HEK293 (cell line): Measurements from ENCODE around the gene HES7.
A peak's percentile ranks its signal among the peaks of the same experiment; 100 is the strongest.

Source experiments
- CTCF ChIA-PET: fragments of 350-600 bp; formaldehyde crosslinking; extraction: SDS; loops from one replicate; lab custom pipeline; 2021; ENCODE audit warnings: antibody characterized with exemption; lab: Yijun Ruan, JAX
- POLR2A ChIA-PET: fragments of 300-600 bp; formaldehyde crosslinking; extraction: SDS; loops from one replicate; lab custom pipeline; 2020; ENCODE audit warnings: antibody characterized with exemption, inconsistent platforms; lab: Yijun Ruan, JAX
- H3K27ac ChIP-seq: fragments of 200-500 bp; sonication (Bioruptor generic); 2 replicates; pipeline ENCODE4 v1.5.1; 2014; ENCODE audit warnings: low read depth, low read length, control low read depth, inconsistent platforms; ENCODE audit errors: extremely low read depth
- H3K36me3 ChIP-seq, 2 experiments: fragments of 200-500 bp in 1 of 2; sonication (Bioruptor generic) in 1 of 2; 1 replicate in 1 of 2; 2 replicates in 1 of 2; pipeline ENCODE4 v1.5.1; 2014 to 2017; ENCODE audit warnings: inconsistent platforms in 2 of 2, low read length in 2 of 2; ENCODE audit not compliant: control insufficient read depth in 2 of 2, insufficient read depth in 1 of 2
- H3K4me1 ChIP-seq: fragments of 200-500 bp; sonication (Bioruptor generic); 2 replicates; pipeline ENCODE4 v1.5.1; 2014; ENCODE audit warnings: mild to moderate bottlenecking, low read length, inconsistent platforms; ENCODE audit not compliant: control insufficient read depth, insufficient read depth
- H3K4me3 ChIP-seq: 2 replicates; pipeline ENCODE4 v1.5.1; 2011; ENCODE audit warnings: low read depth, mild to moderate bottlenecking, control low read depth, low read length, moderate library complexity
- H3K9me3 ChIP-seq: fragments of 200-500 bp; sonication (Bioruptor generic); 2 replicates; pipeline ENCODE4 v1.5.1; 2014; ENCODE audit warnings: low read depth, low read length, inconsistent platforms; ENCODE audit not compliant: control insufficient read depth, insufficient read depth
- GFI1B ChIP-seq: fragments of 450-650 bp; formaldehyde crosslinking; IDR thresholded peaks from 2 replicates; pipeline ENCODE4 v1.5.1; 2016; ENCODE audit warnings: missing biosample characterization, missing genetic modification characterization
- KLF16 ChIP-seq: fragments of 450-650 bp; formaldehyde crosslinking; IDR thresholded peaks from 2 replicates; pipeline ENCODE4 v1.5.1; 2017; ENCODE audit warnings: missing biosample characterization, missing genetic modification characterization
- KLF8 ChIP-seq: fragments of 450-650 bp; formaldehyde crosslinking; IDR thresholded peaks from 2 replicates; pipeline ENCODE4 v1.5.1; 2016; ENCODE audit warnings: missing biosample characterization, missing genetic modification characterization
- SP2 ChIP-seq: fragments of 450-650 bp; formaldehyde crosslinking; IDR thresholded peaks from 2 replicates; pipeline ENCODE4 v1.5.1; 2016; ENCODE audit warnings: missing biosample characterization, missing genetic modification characterization
- TCF7L2 ChIP-seq: IDR thresholded peaks from 2 replicates; pipeline ENCODE4 v1.6.1; 2011; ENCODE audit warnings: low read depth, mild to moderate bottlenecking, inconsistent platforms, low read length, moderate library complexity, borderline replicate concordance
- ZBTB1 ChIP-seq: fragments of 450-650 bp; formaldehyde crosslinking; IDR thresholded peaks from 2 replicates; pipeline ENCODE4 v1.5.1; 2016; ENCODE audit warnings: missing biosample characterization, missing genetic modification characterization
- ZBTB21 ChIP-seq: fragments of 450-650 bp; formaldehyde crosslinking; IDR thresholded peaks from 2 replicates; pipeline ENCODE4 v1.5.1; 2017; ENCODE audit warnings: missing biosample characterization, missing genetic modification characterization
- ZBTB6 ChIP-seq: fragments of 450-650 bp; formaldehyde crosslinking; IDR thresholded peaks from 2 replicates; pipeline ENCODE4 v1.5.1; 2017; ENCODE audit warnings: missing biosample characterization, missing genetic modification characterization
- ZBTB7A ChIP-seq: fragments of 450-650 bp; formaldehyde crosslinking; IDR thresholded peaks from 2 replicates; pipeline ENCODE4 v1.5.1; 2016; ENCODE audit warnings: low read depth, missing biosample characterization, missing genetic modification characterization
- ZIC2 ChIP-seq: fragments of 450-650 bp; formaldehyde crosslinking; IDR thresholded peaks from 2 replicates; pipeline ENCODE4 v1.5.1; 2016; ENCODE audit warnings: missing biosample characterization, missing genetic modification characterization
- ZNF140 ChIP-seq: fragments of 450-650 bp; formaldehyde crosslinking; IDR thresholded peaks from 2 replicates; pipeline ENCODE4 v1.5.1; 2016; ENCODE audit warnings: missing biosample characterization, missing genetic modification characterization
- ZNF184 ChIP-seq: fragments of 450-650 bp; IDR thresholded peaks from 2 replicates; pipeline ENCODE4 v1.5.1; 2018; ENCODE audit warnings: missing biosample characterization, mild to moderate bottlenecking, missing genetic modification characterization
- ZNF600 ChIP-seq: fragments of 450-650 bp; formaldehyde crosslinking; IDR thresholded peaks from 2 replicates; pipeline ENCODE4 v1.5.1; 2016; ENCODE audit warnings: missing biosample characterization, missing genetic modification characterization
- ZNF654 ChIP-seq: fragments of 450-650 bp; formaldehyde crosslinking; IDR thresholded peaks from 2 replicates; pipeline ENCODE4 v1.5.1; 2016; ENCODE audit warnings: low read depth, missing biosample characterization, missing genetic modification characterization
- ZXDB ChIP-seq: fragments of 450-650 bp; formaldehyde crosslinking; IDR thresholded peaks from 2 replicates; pipeline ENCODE4 v1.5.1; 2016; ENCODE audit warnings: missing biosample characterization, missing genetic modification characterization

Gene HES7

GRCh38 chr17:8142158-8142886, 18.4 kb upstream of the HES7 start:
- TF ChIP-seq GFI1B: no peak
- 0 out of 2 replicates have a peak, but pooled peaks have one; percentile 30 for TF ChIP-seq ZBTB6 (tag by site-specific recombination)
- Histone ChIP-seq H3K4me3 (no peak overlapping the region), H3K27ac (no peak overlapping the region), H3K4me1 (0 out of 2 replicates have a peak, but pooled peaks cover 4% of the 10 kb centered on the region), H3K36me3 (peaks cover 0 to 64% of the 10 kb centered on the region in 2 experiments; a peak in 1 of 3 replicates), H3K9me3 (no peaks in the 10 kb centered on the region)
- CTCF ChIA-PET: interaction anchor here (0.6 to 7.1 kb wide), 3 partner anchors 16 to 265 kb away, joined by 3 to 91 read pairs (median 6); no protein-coding TSS in a partner anchor
- POLR2A ChIA-PET: interaction anchor here (0.6 kb wide), 1 partner anchor 132 kb away, joined by 5 read pairs; no protein-coding TSS in a partner anchor

GRCh38 chr17:8141741-8142140, 17.8 kb upstream of the HES7 start:
- TF ChIP-seq SP2 (tag by site-specific recombination): no peak
- Histone ChIP-seq H3K27ac (no peak overlapping the region), H3K9me3 (no peaks in the 10 kb centered on the region), H3K4me1 (0 out of 2 replicates have a peak, but pooled peaks cover 4% of the 10 kb centered on the region), H3K36me3 (peaks cover 0 to 58% of the 10 kb centered on the region in 2 experiments; a peak in 1 of 3 replicates), H3K4me3 (no peak overlapping the region)
- CTCF ChIA-PET: interaction anchor here (0.6 to 7.1 kb wide), 3 partner anchors 16 to 211 kb away, joined by 6 to 91 read pairs (median 19); no protein-coding TSS in a partner anchor
- POLR2A ChIA-PET: interaction anchor here (0.6 to 4.5 kb wide), 2 partner anchors 16 to 131 kb away, joined by 5 to 31 read pairs; no protein-coding TSS in a partner anchor

- Histone ChIP-seq H3K4me3 (no peak overlapping the region), H3K4me1 (0 out of 2 replicates have a peak, but pooled peaks cover 4% of the 10 kb centered on the region), H3K9me3 (no peaks in the 10 kb centered on the region), H3K27ac (no peak overlapping the region), H3K36me3 (peaks cover 0 to 51% of the 10 kb centered on the region in 2 experiments; a peak in 1 of 3 replicates)
- TF ChIP-seq KLF16 (tag by site-specific recombination): no peak
- no peak for TF ChIP-seq TCF7L2
- TF ChIP-seq ZIC2 (tag by site-specific recombination): no peak
- TF ChIP-seq ZNF600 (tag by site-specific recombination): 0 out of 2 replicates have a peak, but pooled peaks have one; percentile 27
- TF ChIP-seq ZBTB21: no peak
- CTCF ChIA-PET: interaction anchor here (0.6 to 7.1 kb wide), 7 partner anchors 9 to 765 kb away, joined by 3 to 91 read pairs (median 4); partner anchors contain the start of gene PER1
- POLR2A ChIA-PET: interaction anchor here (1.0 to 4.5 kb wide), 5 partner anchors 17 to 148 kb away, joined by 4 to 31 read pairs (median 9); partner anchors contain the start of genes AURKB, HES7 and RANGRF
These were observed 17.1 kb upstream of the HES7 start for GRCh38 chr17:8141045-8141444.

GRCh38 chr17:8140065-8141029, 16.4 kb upstream of the HES7 start:
- ChIA-PET POLR2A (interaction anchor here (1.0 to 4.5 kb wide), 7 partner anchors 17 to 148 kb away, joined by 4 to 31 read pairs (median 7); partner anchors contain the start of genes AURKB, HES7 and RANGRF), CTCF (interaction anchor here (0.6 to 7.1 kb wide), 9 partner anchors 10 to 766 kb away, joined by 3 to 91 read pairs (median 4); partner anchors contain the start of gene PER1)
- Histone ChIP-seq H3K4me1 (0 out of 2 replicates have a peak, but pooled peaks cover 4% of the 10 kb centered on the region), H3K27ac (no peak overlapping the region), H3K36me3 (peaks cover 0 to 44% of the 10 kb centered on the region in 2 experiments; a peak in 1 of 3 replicates), H3K4me3 (no peak overlapping the region), H3K9me3 (no peaks in the 10 kb centered on the region)
- TF ChIP-seq ZBTB1 (tag by site-specific recombination): no peak
- TF ChIP-seq ZNF140 (tag by site-specific recombination): no peak
- TF ChIP-seq KLF8: no peak
- no peak for TF ChIP-seq ZNF654 (tag by site-specific recombination)
- no peak for TF ChIP-seq ZNF600 (tag by site-specific recombination)
- TF ChIP-seq ZBTB7A (tag by site-specific recombination): no peak
- no peak for TF ChIP-seq ZXDB (tag by site-specific recombination)
- TF ChIP-seq ZNF184 (tag by site-specific recombination): no peak
